Activated naive CD8-positive, alpha-beta T cell treated with anti-CD3 and anti-CD28 coated beads, Interleukin-2, amount 10 ng/mL, durations not matched to agents 7 days and 5 days (primary cell): ENCODE measurements around the gene KLHDC10. TPM values are rescaled to one million over a fixed set of nuclear protein-coding genes. Genes with fewer than 3 reads are reported as not detected.

Source experiments
- ATAC-seq: fragments of 150-1000 bp; cut with Tn5 transposase; one replicate; pipeline ENCODE4 v1.10.0; 2021; ENCODE audit warnings: low read depth, moderate library complexity
- POLR2A ChIA-PET: fragments of 350-600 bp; sonication (Branson Sonifier 250); formaldehyde crosslinking; loops from one replicate; lab custom pipeline; 2021; ENCODE audit warnings: antibody characterized with exemption; lab: Charles Lee
- DNase-seq: peaks from one replicate; pipeline ENCODE4 v3.0.0; 2021
- H3K27ac Mint-ChIP-seq: one replicate; pipeline ENCODE4 v1.8.0; 2022; ENCODE audit warnings: mild to moderate bottlenecking, mixed read lengths
- H3K27me3 Mint-ChIP-seq: one replicate; pipeline ENCODE4 v1.8.0; 2022; ENCODE audit warnings: mild to moderate bottlenecking, moderate library complexity, mixed read lengths
- H3K36me3 Mint-ChIP-seq: one replicate; pipeline ENCODE4 v1.8.0; 2021; ENCODE audit warnings: mild to moderate bottlenecking, mixed read lengths
- H3K4me1 Mint-ChIP-seq: one replicate; pipeline ENCODE4 v1.8.0; 2021; ENCODE audit warnings: mixed read lengths
- H3K4me3 Mint-ChIP-seq: one replicate; pipeline ENCODE4 v1.8.0; 2022; ENCODE audit warnings: mild to moderate bottlenecking, moderate library complexity, mixed read lengths
- H3K9me3 Mint-ChIP-seq: one replicate; pipeline ENCODE4 v1.8.0; 2021; ENCODE audit warnings: mixed read lengths
- total RNA-seq, 2 experiments: library from RNA; stranded (reverse); gene quantifications; one replicate each; pipeline ENCODE4 v1.2.3, GENCODE V29; 2021

Gene KLHDC10
- total RNA-seq, 2 experiments from 2014 or later: 15.6 to 15.7 TPM

DNA sequence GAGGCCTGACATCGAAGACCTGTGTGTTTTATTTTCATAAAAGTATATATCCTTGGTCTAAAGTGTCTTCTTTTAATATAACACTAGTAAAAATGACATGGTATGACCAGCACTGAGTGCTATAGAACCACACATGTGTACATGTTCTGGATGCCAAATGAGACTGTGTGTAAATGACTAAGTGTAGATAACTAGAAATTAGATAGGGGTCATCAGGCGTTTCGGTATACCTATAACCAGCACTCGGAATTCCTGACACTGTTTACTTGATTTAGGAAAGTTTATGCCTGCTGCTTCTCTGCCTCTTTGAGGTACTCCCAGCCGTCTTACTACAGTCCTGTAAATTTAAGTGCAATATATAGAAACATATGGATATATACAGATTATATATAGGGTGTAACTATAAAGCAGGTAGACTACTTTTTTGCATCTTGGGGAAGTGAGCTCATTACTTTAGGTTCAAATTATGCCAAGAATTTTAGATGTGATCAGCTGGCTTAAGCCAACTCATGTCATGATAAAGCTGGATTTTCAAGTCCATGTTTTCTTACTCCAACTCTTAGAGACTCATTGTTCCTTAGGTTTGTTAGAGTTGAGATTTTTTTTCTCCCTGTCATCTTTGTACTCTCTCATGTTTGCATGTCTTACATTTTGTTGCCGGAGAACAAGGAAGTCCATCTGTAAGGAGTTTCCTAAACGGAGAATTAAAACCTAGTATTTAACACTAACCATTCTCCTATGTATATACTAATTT is 62.9 kb downstream of the KLHDC10 start:
- DNase-seq: no peak
- no peaks in the 10 kb centered on the region for H3K27me3 Mint-ChIP-seq
- POLR2A ChIA-PET: no interaction called here
- no peak for ATAC-seq
- no peak overlapping the region for H3K4me3 Mint-ChIP-seq
- H3K36me3 Mint-ChIP-seq: peaks cover 36% of the 10 kb centered on the region
- H3K4me1 Mint-ChIP-seq: peaks cover 8% of the 10 kb centered on the region
- no peaks in the 10 kb centered on the region for H3K9me3 Mint-ChIP-seq
- H3K27ac Mint-ChIP-seq: no peak overlapping the region

GRCh38 chr7:130134106-130134636 is 63.8 kb downstream of the KLHDC10 start:
- H3K27ac Mint-ChIP-seq: no peak overlapping the region
- DNase-seq (no peak), ATAC-seq (no peak)
- H3K4me1 Mint-ChIP-seq: peaks cover 8% of the 10 kb centered on the region
- POLR2A ChIA-PET: interaction anchor here (0.5 kb wide), 1 partner anchor 236 kb away, joined by 3 read pairs; no protein-coding TSS in a partner anchor
- H3K36me3 Mint-ChIP-seq: peaks cover 32% of the 10 kb centered on the region
- no peaks in the 10 kb centered on the region for H3K27me3 Mint-ChIP-seq
- no peaks in the 10 kb centered on the region for H3K9me3 Mint-ChIP-seq
- H3K4me3 Mint-ChIP-seq: no peak overlapping the region

DNA sequence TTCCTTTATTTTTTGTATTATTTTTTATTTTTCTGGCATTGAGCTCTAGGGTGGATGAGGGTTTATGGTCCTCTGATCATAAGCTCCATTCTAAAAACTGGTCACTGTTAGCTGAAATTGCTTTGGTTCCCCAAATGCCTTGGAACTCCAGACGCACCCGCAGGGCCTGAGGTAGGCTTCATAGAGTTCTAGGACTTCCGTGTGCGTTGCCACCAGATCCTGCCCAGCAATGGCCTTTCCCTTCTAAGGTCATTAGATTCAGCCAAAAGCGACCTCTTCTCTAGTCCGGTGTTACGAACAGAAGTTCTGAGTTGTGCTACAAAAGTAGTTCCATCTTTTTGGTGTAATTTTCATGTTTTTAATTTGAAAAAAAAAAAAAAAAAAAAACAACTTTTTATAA is 64.4 kb downstream of the KLHDC10 start:
- H3K27ac Mint-ChIP-seq: no peak overlapping the region
- peaks cover 34% of the 10 kb centered on the region for H3K36me3 Mint-ChIP-seq

GRCh38 chr7:130135208-130136205 is 65.2 kb downstream of the KLHDC10 start:
- peaks cover 8% of the 10 kb centered on the region for H3K4me1 Mint-ChIP-seq
- no peak overlapping the region for H3K27ac Mint-ChIP-seq
- peaks cover 34% of the 10 kb centered on the region for H3K36me3 Mint-ChIP-seq
- no peaks in the 10 kb centered on the region for H3K27me3 Mint-ChIP-seq
- no peaks in the 10 kb centered on the region for H3K9me3 Mint-ChIP-seq
- no peak for ATAC-seq
- POLR2A ChIA-PET: no interaction called here
- DNase-seq: no peak
- no peak overlapping the region for H3K4me3 Mint-ChIP-seq

More for the DNA sequence above, 64.4 kb downstream of the KLHDC10 start:
- Mint-ChIP-seq H3K9me3 (no peaks in the 10 kb centered on the region), H3K4me3 (no peak overlapping the region), H3K4me1 (peaks cover 8% of the 10 kb centered on the region), H3K27me3 (no peaks in the 10 kb centered on the region)
- POLR2A ChIA-PET: interaction anchor here (0.5 kb wide), 1 partner anchor 236 kb away, joined by 3 read pairs; no protein-coding TSS in a partner anchor
- ATAC-seq (no peak), DNase-seq (no peak)

- POLR2A ChIA-PET: no interaction called here
- no peak overlapping the region for H3K4me3 Mint-ChIP-seq
Observed at GRCh38 chr7:130136579-130137167, 66.3 kb downstream of the KLHDC10 start.

GRCh38 chr7:130137207-130137606 is 66.9 kb downstream of the KLHDC10 start:
- POLR2A ChIA-PET: no interaction called here
- ATAC-seq (no peak), DNase-seq (no peak)
- Mint-ChIP-seq H3K4me1 (peaks cover 7% of the 10 kb centered on the region), H3K27ac (no peak overlapping the region), H3K4me3 (no peak overlapping the region), H3K27me3 (peaks cover 4% of the 10 kb centered on the region), H3K9me3 (no peaks in the 10 kb centered on the region), H3K36me3 (peaks cover 26% of the 10 kb centered on the region)

More at GRCh38 chr7:130136579-130137167, 66.3 kb downstream of the KLHDC10 start:
- Mint-ChIP-seq H3K27ac (no peak overlapping the region), H3K36me3 (peaks cover 27% of the 10 kb centered on the region), H3K27me3 (peaks cover 2% of the 10 kb centered on the region), H3K4me1 (peaks cover 8% of the 10 kb centered on the region), H3K9me3 (no peaks in the 10 kb centered on the region)
- no peak for ATAC-seq
- no peak for DNase-seq

DNA sequence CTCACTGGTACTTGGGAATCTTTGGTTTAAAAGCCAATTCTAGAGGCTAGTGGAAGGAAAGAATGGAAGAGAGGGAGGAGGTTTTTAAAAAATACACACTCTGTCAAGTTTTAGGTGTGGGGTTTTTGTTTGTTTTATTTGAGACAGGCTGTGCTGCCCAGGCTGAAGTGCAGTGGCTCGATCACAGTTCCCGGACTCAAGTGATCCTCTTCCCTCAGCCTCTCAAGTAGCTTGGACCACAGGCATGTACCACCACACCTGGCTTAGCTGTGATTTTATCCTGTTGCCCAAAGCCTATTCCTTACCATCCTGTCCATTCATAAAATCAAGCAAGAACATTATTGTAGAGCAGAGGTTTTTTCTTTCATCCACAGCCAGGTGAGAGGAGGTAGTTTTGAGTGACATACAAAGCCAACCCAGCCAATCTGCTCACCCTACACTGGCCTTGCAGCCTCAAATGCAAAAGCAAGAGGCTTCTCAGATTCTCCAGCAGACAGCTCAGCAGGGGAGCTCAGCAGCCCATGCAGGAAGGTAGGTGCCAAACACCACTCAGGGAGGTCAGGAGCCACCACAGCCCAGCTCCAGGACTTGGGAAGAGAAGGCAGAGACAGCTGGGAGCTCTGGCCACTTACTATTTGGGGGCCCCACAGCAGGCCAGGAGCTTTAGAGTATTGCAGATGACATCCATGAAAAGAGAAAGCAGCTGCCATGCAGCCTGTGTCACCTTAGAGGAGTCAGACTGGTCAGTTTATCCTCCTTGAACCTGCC is 69.0 kb downstream of the KLHDC10 start:
- Mint-ChIP-seq H3K36me3 (peaks cover 24% of the 10 kb centered on the region), H3K9me3 (no peaks in the 10 kb centered on the region), H3K4me1 (peaks cover 7% of the 10 kb centered on the region), H3K27ac (no peak overlapping the region), H3K27me3 (peaks cover 6% of the 10 kb centered on the region), H3K4me3 (no peak overlapping the region)
- no peak for ATAC-seq
- no peak for DNase-seq
- POLR2A ChIA-PET: no interaction called here

DNA sequence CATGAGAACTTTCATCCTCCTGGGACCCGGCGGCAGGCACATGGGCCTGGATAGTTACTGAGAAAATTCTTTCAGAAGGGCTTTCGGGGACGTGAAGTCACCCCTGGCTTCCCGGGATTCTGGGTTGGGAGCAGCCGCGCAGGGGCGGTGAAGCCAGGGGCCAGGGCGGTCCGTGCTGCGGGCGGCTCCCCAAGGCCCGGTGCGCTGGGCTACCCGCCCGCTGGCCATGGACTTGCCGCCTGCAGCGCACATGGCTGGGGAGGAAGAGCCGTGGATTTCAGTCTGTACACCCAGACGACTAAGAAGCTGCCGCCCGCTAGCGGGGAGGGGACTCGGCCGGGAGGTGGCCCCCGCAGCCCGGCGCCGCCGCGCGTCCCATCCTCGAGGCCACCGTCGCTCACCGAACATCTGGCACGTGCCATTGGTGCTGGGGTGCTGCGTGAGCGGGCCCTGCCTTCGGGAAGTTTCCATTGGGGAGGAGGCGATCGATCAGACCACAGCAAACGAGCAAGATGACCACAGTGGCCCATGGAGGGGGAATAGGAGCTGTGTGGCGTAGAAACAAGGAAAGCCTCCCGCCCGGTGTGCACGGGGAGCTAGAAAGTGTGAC is 70.3 kb downstream of the KLHDC10 start:
- Mint-ChIP-seq H3K4me3 (peak overlapping the region; percentile 63), H3K27ac (no peak overlapping the region)

GRCh38 chr7:130141161-130141883 is 71.0 kb downstream of the KLHDC10 start:
- peak overlapping the region; percentile 63 for H3K4me3 Mint-ChIP-seq
- H3K36me3 Mint-ChIP-seq: peaks cover 14% of the 10 kb centered on the region
- ATAC-seq (peak; percentile 58), DNase-seq (no peak)
- H3K27me3 Mint-ChIP-seq: peaks cover 11% of the 10 kb centered on the region
- H3K27ac Mint-ChIP-seq: peak overlapping the region; percentile 33
- POLR2A ChIA-PET: interaction anchor here (1.5 kb wide), 1 partner anchor 64 kb away, joined by 3 read pairs; the partner anchor contains the start of gene TMEM209
- no peaks in the 10 kb centered on the region for H3K9me3 Mint-ChIP-seq
- peaks cover 4% of the 10 kb centered on the region for H3K4me1 Mint-ChIP-seq

More for the DNA sequence above, 70.3 kb downstream of the KLHDC10 start:
- H3K27me3 Mint-ChIP-seq: peaks cover 9% of the 10 kb centered on the region
- peaks cover 20% of the 10 kb centered on the region for H3K36me3 Mint-ChIP-seq
- ATAC-seq: no peak
- H3K9me3 Mint-ChIP-seq: no peaks in the 10 kb centered on the region
- POLR2A ChIA-PET: interaction anchor here (1.5 kb wide), 1 partner anchor 64 kb away, joined by 3 read pairs; the partner anchor contains the start of gene TMEM209
- no peak for DNase-seq
- H3K4me1 Mint-ChIP-seq: peaks cover 7% of the 10 kb centered on the region

GRCh38 chr7:130141884-130142653 is 71.7 kb downstream of the KLHDC10 start:
- Mint-ChIP-seq H3K27ac (no peak overlapping the region), H3K4me3 (peak overlapping the region; percentile 63), H3K4me1 (no peaks in the 10 kb centered on the region), H3K36me3 (peaks cover 14% of the 10 kb centered on the region), H3K9me3 (no peaks in the 10 kb centered on the region), H3K27me3 (peaks cover 14% of the 10 kb centered on the region)
- ATAC-seq (no peak), DNase-seq (no peak)
- POLR2A ChIA-PET: interaction anchor here (1.5 kb wide), 1 partner anchor 63 kb away, joined by 3 read pairs; the partner anchor contains the start of gene TMEM209
